ENCODE data around the gene GSDMA. TPM values are rescaled to one million over a fixed set of nuclear protein-coding genes. Genes with fewer than 3 reads are reported as not detected.

The GSDMA gene
- total RNA-seq, 2 donors from 2014 or later, result 0.68 to 1.2 TPM

DNA sequence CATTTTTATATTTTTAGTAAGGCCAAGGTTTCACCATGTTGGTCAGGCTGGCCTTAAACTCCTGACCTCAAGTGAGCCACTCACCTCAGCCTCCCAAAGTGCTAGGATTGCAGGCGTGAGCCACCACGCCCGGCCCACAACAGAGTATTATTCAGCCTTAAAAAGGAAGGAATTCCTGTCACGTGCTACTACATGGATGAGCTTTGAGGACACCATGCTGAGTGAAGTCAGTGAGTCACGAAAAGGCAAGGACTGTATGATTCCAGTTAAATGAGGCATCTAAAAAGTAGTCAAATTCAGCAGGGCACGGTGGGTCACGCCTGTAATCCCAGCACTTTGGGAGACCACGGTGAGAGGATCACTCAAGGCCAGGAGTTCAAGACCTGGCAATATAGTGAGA, 62.1 kb downstream of the GSDMA start:
- H3K4me3 ChIP-seq, result no peak overlapping the region
- peaks cover 28% of the 10 kb centered on the region for H3K36me3 ChIP-seq
- TF ChIP-seq, protein P1, sequence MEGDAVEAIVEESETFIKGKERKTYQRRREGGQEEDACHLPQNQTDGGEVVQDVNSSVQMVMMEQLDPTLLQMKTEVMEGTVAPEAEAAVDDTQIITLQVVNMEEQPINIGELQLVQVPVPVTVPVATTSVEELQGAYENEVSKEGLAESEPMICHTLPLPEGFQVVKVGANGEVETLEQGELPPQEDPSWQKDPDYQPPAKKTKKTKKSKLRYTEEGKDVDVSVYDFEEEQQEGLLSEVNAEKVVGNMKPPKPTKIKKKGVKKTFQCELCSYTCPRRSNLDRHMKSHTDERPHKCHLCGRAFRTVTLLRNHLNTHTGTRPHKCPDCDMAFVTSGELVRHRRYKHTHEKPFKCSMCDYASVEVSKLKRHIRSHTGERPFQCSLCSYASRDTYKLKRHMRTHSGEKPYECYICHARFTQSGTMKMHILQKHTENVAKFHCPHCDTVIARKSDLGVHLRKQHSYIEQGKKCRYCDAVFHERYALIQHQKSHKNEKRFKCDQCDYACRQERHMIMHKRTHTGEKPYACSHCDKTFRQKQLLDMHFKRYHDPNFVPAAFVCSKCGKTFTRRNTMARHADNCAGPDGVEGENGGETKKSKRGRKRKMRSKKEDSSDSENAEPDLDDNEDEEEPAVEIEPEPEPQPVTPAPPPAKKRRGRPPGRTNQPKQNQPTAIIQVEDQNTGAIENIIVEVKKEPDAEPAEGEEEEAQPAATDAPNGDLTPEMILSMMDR (IDR thresholded peaks at IDR 0.05), result no peak
- no peaks in the 10 kb centered on the region for H3K27me3 ChIP-seq (replicated peaks; ENCODE audit: insufficient read depth)
- no peak overlapping the region for H3K27ac ChIP-seq
- ATAC-seq (ENCODE audit: insufficient number of reproducible peaks, low FRiP score, low read depth) (no peak), DNase-seq (ENCODE audit: low spot score) (no peak)
- H3K9me3 ChIP-seq, result no peaks in the 10 kb centered on the region
- H3K4me1 ChIP-seq (ENCODE audit: control insufficient read depth in 1 of 2, low read depth in 2 of 2), result peaks cover 0 to 41% of the 10 kb centered on the region in 2 donors

DNA sequence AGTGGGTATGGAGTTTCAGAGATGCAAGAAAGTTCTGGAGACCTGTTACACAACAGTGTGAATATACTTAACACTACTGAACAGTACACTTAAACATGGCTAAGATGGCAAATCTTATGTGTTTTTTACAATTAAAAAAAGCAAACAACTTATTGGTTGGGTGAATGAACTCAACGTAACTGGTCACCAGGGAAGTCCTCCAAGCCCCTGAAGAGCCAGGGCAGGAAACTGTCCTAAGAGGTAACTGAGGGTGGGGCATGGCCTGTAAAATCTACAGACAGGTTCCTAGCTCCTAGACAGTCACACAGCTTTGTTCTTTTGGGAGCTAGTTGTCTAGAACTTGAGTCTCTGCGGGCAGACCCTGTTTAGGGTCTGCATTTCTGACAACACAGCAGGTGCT, 62.8 kb downstream of the GSDMA start:
- Histone ChIP-seq H3K36me3 (peaks cover 29% of the 10 kb centered on the region), H3K9me3 (no peaks in the 10 kb centered on the region), H3K4me3 (no peak overlapping the region), H3K27me3 (replicated peaks; ENCODE audit: insufficient read depth) (no peaks in the 10 kb centered on the region), H3K27ac (no peak overlapping the region), H3K4me1 (ENCODE audit: control insufficient read depth in 1 of 2, low read depth in 2 of 2) (peaks cover 0 to 38% of the 10 kb centered on the region in 2 donors)
- ATAC-seq (ENCODE audit: insufficient number of reproducible peaks, low FRiP score, low read depth), result no peak
- DNase-seq (ENCODE audit: low spot score), result no peak
- TF ChIP-seq, protein P1 (IDR thresholded peaks at IDR 0.05), result no peak

DNA sequence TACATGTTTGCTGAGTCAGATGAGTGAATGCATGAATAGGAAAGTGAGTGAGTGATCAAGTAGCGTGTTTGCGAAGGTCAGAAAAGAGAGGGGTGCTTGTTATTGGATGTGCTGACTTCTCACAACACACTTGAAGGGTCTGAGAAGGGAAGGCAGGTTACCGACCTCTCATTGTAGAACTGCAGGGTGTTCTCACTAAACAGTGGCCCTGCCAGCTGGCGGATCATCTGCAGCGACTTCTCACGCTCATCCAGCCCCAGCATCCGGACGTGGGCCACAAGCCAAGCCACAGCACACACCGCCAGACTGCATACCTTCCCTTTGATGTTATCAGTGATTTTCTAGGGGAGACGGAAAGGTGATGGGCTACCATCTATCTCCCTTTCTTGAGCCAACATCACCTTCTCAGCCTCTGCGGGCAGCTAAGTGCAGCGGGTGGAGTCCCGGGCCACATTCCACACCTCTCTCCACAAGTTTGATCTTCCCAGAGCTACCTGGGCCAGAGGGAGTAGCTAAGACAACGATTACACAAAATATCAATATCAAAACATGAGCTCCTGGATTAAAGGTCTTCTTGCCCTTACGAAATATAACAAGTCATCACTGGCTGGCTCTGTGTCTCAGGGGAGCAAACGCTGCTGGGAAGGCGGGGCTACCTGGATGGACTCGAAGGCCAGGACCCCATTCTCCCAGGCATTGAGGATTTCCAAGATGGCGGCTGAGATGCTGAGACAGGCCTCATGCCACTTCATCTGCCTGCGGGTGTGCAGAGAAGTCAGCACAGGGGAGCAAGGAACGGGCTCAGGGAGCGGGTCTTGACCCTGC, 63.4 kb downstream of the GSDMA start:
- no peak overlapping the region for H3K4me3 ChIP-seq
- TF ChIP-seq, protein P1 (IDR thresholded peaks at IDR 0.05), result no peak
- DNase-seq (ENCODE audit: low spot score) (no peak), ATAC-seq (ENCODE audit: insufficient number of reproducible peaks, low FRiP score, low read depth) (no peak)
- peaks cover 34% of the 10 kb centered on the region for H3K36me3 ChIP-seq
- H3K4me1 ChIP-seq (ENCODE audit: control insufficient read depth in 1 of 2, low read depth in 2 of 2), result peaks cover 0 to 31% of the 10 kb centered on the region in 2 donors
- H3K27ac ChIP-seq, result no peak overlapping the region
- no peaks in the 10 kb centered on the region for H3K9me3 ChIP-seq
- H3K27me3 ChIP-seq (replicated peaks; ENCODE audit: insufficient read depth), result no peaks in the 10 kb centered on the region

DNA sequence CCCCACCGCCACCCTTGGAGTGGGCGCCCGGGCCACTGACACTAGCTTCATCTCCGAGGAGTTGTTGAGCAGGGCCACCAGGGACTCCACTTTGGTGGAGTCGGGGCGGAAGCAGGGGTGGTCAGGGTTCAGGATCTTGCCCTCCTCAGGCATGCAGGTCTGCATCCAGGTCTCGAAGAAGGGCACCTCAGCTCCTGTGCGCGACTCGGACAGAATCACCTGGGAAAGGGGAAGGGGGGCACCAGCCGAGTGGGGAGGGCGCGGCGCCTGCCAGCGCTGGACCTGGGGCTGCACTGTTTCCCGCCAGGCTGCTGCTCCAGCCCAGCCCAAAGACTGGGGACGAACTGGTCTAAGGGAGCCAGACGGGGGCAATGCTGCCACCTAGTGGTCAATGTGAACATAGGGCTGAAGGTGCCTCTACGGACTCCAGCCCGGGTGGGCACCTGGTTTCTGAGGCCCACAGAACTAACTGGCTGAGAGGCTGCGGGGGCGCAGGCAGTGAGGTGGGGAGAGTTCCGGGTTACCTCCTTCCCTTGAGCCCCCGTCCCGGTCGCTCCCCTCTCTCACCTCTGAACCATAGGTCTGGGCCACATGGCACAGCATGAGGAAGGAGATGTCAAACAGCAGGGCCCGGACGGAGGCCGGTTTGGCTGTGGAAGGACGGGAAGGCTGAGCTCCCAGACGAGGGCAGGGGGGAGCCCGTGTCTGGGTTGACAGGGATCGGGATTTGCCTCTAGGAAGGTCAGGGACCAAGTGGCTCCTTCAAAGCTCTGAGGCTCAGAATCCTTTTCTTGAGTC, 64.2 kb downstream of the GSDMA start:
- Histone ChIP-seq H3K27ac (no peak overlapping the region), H3K27me3 (replicated peaks; ENCODE audit: insufficient read depth) (no peaks in the 10 kb centered on the region), H3K4me1 (ENCODE audit: control insufficient read depth in 1 of 2, low read depth in 2 of 2) (peaks cover 0 to 24% of the 10 kb centered on the region in 2 donors), H3K9me3 (no peaks in the 10 kb centered on the region), H3K4me3 (no peak overlapping the region), H3K36me3 (peaks cover 39% of the 10 kb centered on the region)
- DNase-seq (ENCODE audit: low spot score) (peak; percentile 45), ATAC-seq (ENCODE audit: insufficient number of reproducible peaks, low FRiP score, low read depth) (peak; percentile 88)
- TF ChIP-seq, protein P1 (IDR thresholded peaks at IDR 0.05), result peak; percentile 93

Other genes with a start within 250 kb of the GSDMA start
- gene MIEN1, start 232.5 kb upstream of the GSDMA start, total RNA-seq, result 10 to 100 TPM; 27.1 to 30.3 TPM
- 1 to 10 TPM in 1 of 2 donors, under 1 TPM in 1; 0.85 to 1.4 TPM for gene GRB7, start 225.1 kb upstream of the GSDMA start, total RNA-seq
- 1 to 10 TPM; 4.8 to 5.6 TPM for gene IKZF3, start 98.7 kb upstream of the GSDMA start, total RNA-seq
- not detected for gene ZPBP2, start 94.8 kb upstream of the GSDMA start, total RNA-seq
- 10 to 100 TPM in 1 of 2 donors, 1 to 10 TPM in 1; 8.3 to 16.0 TPM for gene GSDMB, start 44.4 kb upstream of the GSDMA start, total RNA-seq
- gene ORMDL3, start 35.4 kb upstream of the GSDMA start, total RNA-seq, result 10 to 100 TPM; 43.3 to 64.0 TPM
- gene LRRC3C, start 35.3 kb upstream of the GSDMA start, total RNA-seq, result not detected
- gene PSMD3, start 17.8 kb downstream of the GSDMA start, total RNA-seq, result 10 to 100 TPM; 68.8 to 74.2 TPM
- 10 to 100 TPM in 1 of 2 donors, not detected in 1; 43.2 TPM for gene CSF3, start 52.4 kb downstream of the GSDMA start, total RNA-seq
- gene MED24, start 91.4 kb downstream of the GSDMA start, total RNA-seq, result 10 to 100 TPM; 72.0 to 82.9 TPM
- gene THRA, start 100.0 kb downstream of the GSDMA start, total RNA-seq, result 10 to 100 TPM; 64.8 to 75.0 TPM
- 10 to 100 TPM; 10.3 to 29.1 TPM for gene NR1D1, start 137.6 kb downstream of the GSDMA start, total RNA-seq
- 100 to 1,000 TPM in 1 of 2 donors, 10 to 100 TPM in 1; 69.3 to 107 TPM for gene MSL1, start 159.0 kb downstream of the GSDMA start, total RNA-seq
- 100 to 1,000 TPM in 1 of 2 donors, 10 to 100 TPM in 1; 81.8 to 108 TPM for gene CASC3, start 177.5 kb downstream of the GSDMA start, total RNA-seq
- gene RAPGEFL1, start 214.5 kb downstream of the GSDMA start, total RNA-seq, result 10 to 100 TPM in 1 of 2 donors, 1 to 10 TPM in 1; 7.3 to 21.7 TPM

Measured in thoracic aorta (tissue), 2 donors.